ENCODE results near the gene ARMH1. TPM values are rescaled to one million over a fixed set of nuclear protein-coding genes. Genes with fewer than 3 reads are reported as not detected.
"Not testable (repeated sequence)": the region's sequence is repeated elsewhere in the genome, so short reads cannot be mapped to it uniquely, and the experiment has no call there.

The ARMH1 gene
- total RNA-seq, 1 donor from 2014 or later, result 0.78 TPM

GRCh38 chr1:44682883-44683265 lies 8.4 kb downstream of the ARMH1 start:
- no peak for ATAC-seq
- intact Hi-C loops (cut with DNase I), result no loop called here
- no peak for DNase-seq (ENCODE audit: missing footprints)

GRCh38 chr1:44684525-44684924 lies 10.0 kb downstream of the ARMH1 start:
- intact Hi-C loops (cut with DNase I), result no loop called here
- DNase-seq (ENCODE audit: missing footprints) (no peak), ATAC-seq (no peak)

GRCh38 chr1:44685218-44685617 lies 10.7 kb downstream of the ARMH1 start:
- intact Hi-C loops (cut with DNase I), result no loop called here
- no peak for ATAC-seq
- DNase-seq (ENCODE audit: missing footprints), result no peak

- intact Hi-C loops (cut with DNase I), result no loop called here
- ATAC-seq (no peak), DNase-seq (ENCODE audit: missing footprints) (no peak)
Observed at GRCh38 chr1:44685881-44686280, 11.4 kb downstream of the ARMH1 start.

- no peak for DNase-seq (ENCODE audit: missing footprints)
- ATAC-seq, result no peak
- intact Hi-C loops (cut with DNase I), result no loop called here
Observed at GRCh38 chr1:44688760-44689446, 14.4 kb downstream of the ARMH1 start.

- ATAC-seq (no peak), DNase-seq (ENCODE audit: missing footprints) (no peak)
- intact Hi-C loops (cut with DNase I), result no loop called here
Observed at GRCh38 chr1:44689447-44689765, 14.9 kb downstream of the ARMH1 start.

GRCh38 chr1:44693159-44693558 lies 18.6 kb downstream of the ARMH1 start:
- ATAC-seq, result no peak
- no peak for DNase-seq (ENCODE audit: missing footprints)
- intact Hi-C loops (cut with DNase I), result no loop called here

- ATAC-seq, result no peak
- intact Hi-C loops (cut with DNase I), result no loop called here
- no peak for DNase-seq (ENCODE audit: missing footprints)
Observed at GRCh38 chr1:44693900-44694299, 19.4 kb downstream of the ARMH1 start.

GRCh38 chr1:44694863-44695478 lies 20.5 kb downstream of the ARMH1 start:
- DNase-seq (ENCODE audit: missing footprints) (no peak), ATAC-seq (no peak)
- intact Hi-C loops (cut with DNase I), result no loop called here

GRCh38 chr1:44695671-44696070 lies 21.2 kb downstream of the ARMH1 start:
- intact Hi-C loops (cut with DNase I), result no loop called here
- DNase-seq (ENCODE audit: missing footprints) (no peak), ATAC-seq (no peak)

GRCh38 chr1:44696101-44696500 lies 21.6 kb downstream of the ARMH1 start:
- ATAC-seq, result no peak
- no peak for DNase-seq (ENCODE audit: missing footprints)
- intact Hi-C loops (cut with DNase I), result no loop called here

- DNase-seq (ENCODE audit: missing footprints), result no peak
- intact Hi-C loops (cut with DNase I), result no loop called here
- ATAC-seq, result peak; percentile 57
Observed at GRCh38 chr1:44696789-44697345, 22.4 kb downstream of the ARMH1 start.

- DNase-seq (ENCODE audit: missing footprints) (no peak), ATAC-seq (no peak)
- intact Hi-C loops (cut with DNase I), result no loop called here
Observed at GRCh38 chr1:44698138-44698537, 23.6 kb downstream of the ARMH1 start.

GRCh38 chr1:44699375-44699774 lies 24.9 kb downstream of the ARMH1 start:
- intact Hi-C loops (cut with DNase I), result not testable (repeated sequence)

GRCh38 chr1:44700573-44700972 lies 26.1 kb downstream of the ARMH1 start:
- intact Hi-C loops (cut with DNase I), result no loop called here
- DNase-seq (ENCODE audit: missing footprints) (no peak), ATAC-seq (no peak)

More at GRCh38 chr1:44699375-44699774, 24.9 kb downstream of the ARMH1 start:
- not testable (repeated sequence) for DNase-seq (ENCODE audit: missing footprints); ATAC-seq

- ATAC-seq (no peak), DNase-seq (ENCODE audit: missing footprints) (no peak)
- intact Hi-C loops (cut with DNase I), result no loop called here
Observed at GRCh38 chr1:44701141-44701573, 26.6 kb downstream of the ARMH1 start.

- intact Hi-C loops (cut with DNase I), result no loop called here
- no peak for DNase-seq (ENCODE audit: missing footprints)
- ATAC-seq, result no peak
Observed at GRCh38 chr1:44705470-44705869, 31.0 kb downstream of the ARMH1 start.

- no peak for DNase-seq (ENCODE audit: missing footprints)
- intact Hi-C loops (cut with DNase I), result no loop called here
- ATAC-seq, result no peak
Observed at GRCh38 chr1:44705938-44706337, 31.4 kb downstream of the ARMH1 start.

- ATAC-seq (no peak), DNase-seq (ENCODE audit: missing footprints) (no peak)
- intact Hi-C loops (cut with DNase I), result no loop called here
Observed at GRCh38 chr1:44707112-44707881, 32.8 kb downstream of the ARMH1 start.

All from Right ventricle myocardium inferior (tissue), 1 donor.